Thyroid gland (tissue), 4 donors: ENCODE measurements around the gene MZT2B. TPM values are rescaled to one million over a fixed set of nuclear protein-coding genes. Genes with fewer than 3 reads are reported as not detected.
"Not testable (repeated sequence)": the region's sequence is repeated elsewhere in the genome, so short reads cannot be mapped to it uniquely, and the experiment has no call there.

Source experiments
- DNase-seq, 2 donors: peaks; one replicate each; pipeline ENCODE4 v3.0.0-alpha.2; 2019
- H3K27ac ChIP-seq, 3 donors: fragments of 200-600 bp; sonication (generic); 1 replicate in 2 of 3; 2 replicates in 1 of 3; pipeline ENCODE4 v1.5.1; 2016 to 2019; ENCODE audit warnings: mild to moderate bottlenecking in 1 of 3, moderate library complexity in 1 of 3
- H3K27me3 ChIP-seq: fragments of 200-600 bp; sonication (generic); one replicate; pipeline ENCODE4 v1.5.1; 2019
- H3K36me3 ChIP-seq, 2 donors: fragments of 200-600 bp; sonication (generic); one replicate each; pipeline ENCODE4 v1.5.1; 2016 to 2019
- H3K4me1 ChIP-seq, 2 donors: fragments of 200-600 bp; sonication (generic); one replicate each; pipeline ENCODE4 v1.5.1; 2017 to 2019
- H3K4me3 ChIP-seq, 3 donors: fragments of 200-600 bp; sonication (generic); replicated peaks in 1 of 3; 1 replicate in 2 of 3; 2 replicates in 1 of 3; pipeline ENCODE4 v1.5.1; 2016; ENCODE audit warnings: mild to moderate bottlenecking in 1 of 3
- H3K9me3 ChIP-seq: fragments of 200-600 bp; sonication (generic); one replicate; pipeline ENCODE4 v1.5.1; 2017
- CTCF ChIP-seq, 6 experiments: fragments of 200-600 bp in 3 of 6; fragments of 450-650 bp in 3 of 6; sonication (generic) in 3 of 6; IDR thresholded peaks; one replicate each; pipeline ENCODE4 v1.5.1; 2016 to 2019; ENCODE audit warnings: antibody characterized with exemption in 6 of 6, mild to moderate bottlenecking in 2 of 6, inconsistent platforms in 1 of 6, moderate library complexity in 1 of 6
- POLR2A ChIP-seq, 2 donors: fragments of 450-650 bp; IDR thresholded peaks; one replicate each; pipeline ENCODE4 v1.6.1; 2017; ENCODE audit warnings: antibody characterized with exemption in 2 of 2, mild to moderate bottlenecking in 2 of 2, moderate library complexity in 1 of 2
- WGBS, 2 donors: methylation state at CpG; one replicate each; pipeline ENCODE4 v1.1.5; 2017; 5-methylcytosine and 5-hydroxymethylcytosine counted together
- intact Hi-C: fragments of 100-400 bp; cut with DNase I; formaldehyde crosslinking; loops from one replicate; pipeline ENCODE4 v1.15.1; 2023
- total RNA-seq, 4 donors: library from RNA; depleted of rRNA; stranded (reverse); fragments of >200 nt; gene quantifications; one replicate each; pipeline ENCODE4 v1.2.3, GENCODE V29; 2016

The MZT2B gene
- 100 to 1,000 TPM; 135 to 237 (median 221) TPM for total RNA-seq

- H3K9me3 ChIP-seq, H3K27me3 ChIP-seq, H3K36me3 ChIP-seq, intact Hi-C loops: not testable (repeated sequence)
- 0% methylated on average over 16 of the region's 86 CpGs; no CpG with 5 or more reads in 1 of the 2 donors for WGBS, 2 donors
- peak within 1 kb of the TSS; percentile 87 to 95 (median 94) for H3K27ac ChIP-seq
- H3K4me3 ChIP-seq = peak within 1 kb of the TSS; percentile 41 to 97 (median 89)
- TF ChIP-seq POLR2A (IDR thresholded peaks at IDR 0.05) (peak in 1 of 2 donors; percentile 52), CTCF (IDR thresholded peaks at IDR 0.05) (peak in 4 of 6 experiments; percentile 87 to 93 (median 92))
- H3K4me1 ChIP-seq = peaks cover 20 to 29% of the 10 kb centered on the region in 2 donors
- peak; percentile 85 to 88 for DNase-seq
Observed at GRCh38 chr2:130181880-130182682, at the start of gene MZT2B. Gene MZT2B (plus strand): TSS chr2:130182262. CDS start chr2:130182283, 21 bp downstream.

- no peak overlapping the region for H3K4me3 ChIP-seq
- intact Hi-C loops = no loop called here
- no peak for DNase-seq
- no peaks in the 10 kb centered on the region for H3K36me3 ChIP-seq
- no peak overlapping the region for H3K27ac ChIP-seq
- no peaks in the 10 kb centered on the region for H3K4me1 ChIP-seq
- WGBS, 2 donors = 83 to 85% methylated on average over 5 to 15 of the region's 15 CpGs
- no peaks in the 10 kb centered on the region for H3K27me3 ChIP-seq
- no peak for TF ChIP-seq CTCF (IDR thresholded peaks at IDR 0.05)
- H3K9me3 ChIP-seq = no peaks in the 10 kb centered on the region
Observed at GRCh38 chr2:130135692-130136541, 46.1 kb upstream of the MZT2B start.

- intact Hi-C loops, DNase-seq, H3K27ac ChIP-seq, H3K4me1 ChIP-seq, H3K9me3 ChIP-seq, H3K4me3 ChIP-seq, H3K36me3 ChIP-seq, H3K27me3 ChIP-seq: not testable (repeated sequence)
- WGBS, 2 donors = 83% methylated on average over 2 of the region's 10 CpGs; no CpG with 5 or more reads in 1 of the 2 donors
Observed at GRCh38 chr2:130136546-130136945, 45.5 kb upstream of the MZT2B start.

GRCh38 chr2:130137118-130137517 is 44.9 kb upstream of the MZT2B start:
- H3K36me3 ChIP-seq, H3K4me1 ChIP-seq, H3K27ac ChIP-seq, intact Hi-C loops, H3K4me3 ChIP-seq, DNase-seq, H3K27me3 ChIP-seq, H3K9me3 ChIP-seq: not testable (repeated sequence)
- 50 to 94% methylated on average over 1 to 2 of the region's 5 CpGs for WGBS, 2 donors

- intact Hi-C loops, H3K4me3 ChIP-seq, H3K9me3 ChIP-seq, H3K36me3 ChIP-seq, H3K27ac ChIP-seq, H3K27me3 ChIP-seq, H3K4me1 ChIP-seq, DNase-seq: not testable (repeated sequence)
- 73 to 100% methylated on average over 2 to 4 of the region's 13 CpGs for WGBS, 2 donors
Observed at GRCh38 chr2:130138326-130138725, 43.7 kb upstream of the MZT2B start.

GRCh38 chr2:130138841-130139251 is 43.2 kb upstream of the MZT2B start:
- H3K9me3 ChIP-seq, H3K4me3 ChIP-seq, H3K36me3 ChIP-seq, H3K27me3 ChIP-seq, DNase-seq, H3K27ac ChIP-seq, intact Hi-C loops, H3K4me1 ChIP-seq: not testable (repeated sequence)
- WGBS, 2 donors = 88% methylated on average over 13 of the region's 15 CpGs; no CpG with 5 or more reads in 1 of the 2 donors

GRCh38 chr2:130139331-130140280 is 42.5 kb upstream of the MZT2B start:
- H3K27ac ChIP-seq, intact Hi-C loops, H3K27me3 ChIP-seq, H3K4me3 ChIP-seq, DNase-seq, H3K9me3 ChIP-seq, H3K4me1 ChIP-seq, H3K36me3 ChIP-seq: not testable (repeated sequence)
- WGBS, 2 donors = 89 to 94% methylated on average over 18 to 26 of the region's 30 CpGs

- H3K9me3 ChIP-seq, DNase-seq, H3K4me1 ChIP-seq, H3K36me3 ChIP-seq, intact Hi-C loops, H3K27me3 ChIP-seq, H3K4me3 ChIP-seq, H3K27ac ChIP-seq: not testable (repeated sequence)
- 100% methylated on average over 2 of the region's 7 CpGs; no CpG with 5 or more reads in 1 of the 2 donors for WGBS, 2 donors
Observed at GRCh38 chr2:130140516-130140915, 41.5 kb upstream of the MZT2B start.

GRCh38 chr2:130141002-130141401 is 41.1 kb upstream of the MZT2B start:
- H3K9me3 ChIP-seq = not testable (repeated sequence)

More at GRCh38 chr2:130141002-130141401, 41.1 kb upstream of the MZT2B start:
- DNase-seq, H3K27me3 ChIP-seq, H3K4me1 ChIP-seq, H3K36me3 ChIP-seq, H3K27ac ChIP-seq, intact Hi-C loops, H3K4me3 ChIP-seq: not testable (repeated sequence)
- WGBS, 2 donors = 94% methylated on average over 3 of the region's 6 CpGs; no CpG with 5 or more reads in 1 of the 2 donors
